ENCODE measurements around the gene AP1G1.
"Not testable (repeated sequence)": the region's sequence is repeated elsewhere in the genome, so short reads cannot be mapped to it uniquely, and the experiment has no call there.

GRCh38 chr16:71832112-71832511 lies 23.5 kb upstream of the AP1G1 start:
- not testable (repeated sequence) for TF ChIP-seq CTCF (IDR thresholded peaks at IDR 0.05); ZFX (IDR thresholded peaks at IDR 0.05; ENCODE audit: borderline replicate concordance)
